Activated CD8-positive, alpha-beta T cell treated with anti-CD3 and anti-CD28 coated beads, Interleukin-2, amount 10 ng/mL, durations not matched to agents 7 days and 5 days (primary cell): ENCODE measurements around the gene NFIA. TPM values are rescaled to one million over a fixed set of nuclear protein-coding genes. Genes with fewer than 3 reads are reported as not detected.

Source experiments
- ATAC-seq: fragments of 150-1000 bp; cut with Tn5 transposase; one replicate; pipeline ENCODE4 v1.10.0; 2021; ENCODE audit warnings: moderate library complexity
- CTCF ChIA-PET: fragments of 350-600 bp; sonication (Branson Sonifier 250); formaldehyde crosslinking; loops from one replicate; lab custom pipeline; 2021; ENCODE audit warnings: antibody characterized with exemption; lab: Charles Lee
- POLR2A ChIA-PET: fragments of 350-600 bp; sonication (Branson Sonifier 250); formaldehyde crosslinking; loops from one replicate; lab custom pipeline; 2021; ENCODE audit warnings: antibody characterized with exemption; lab: Charles Lee
- DNase-seq: peaks from one replicate; pipeline ENCODE4 v3.0.0-alpha.2; 2020
- H3K27ac Mint-ChIP-seq: one replicate; pipeline ENCODE4 v1.8.0; 2021; ENCODE audit warnings: mild to moderate bottlenecking, mixed read lengths
- H3K27me3 Mint-ChIP-seq: one replicate; pipeline ENCODE4 v1.8.0; 2021; ENCODE audit warnings: low read depth, mixed read lengths
- H3K36me3 Mint-ChIP-seq: one replicate; pipeline ENCODE4 v1.8.0; 2021; ENCODE audit warnings: low read depth, mixed read lengths
- H3K4me1 Mint-ChIP-seq: one replicate; pipeline ENCODE4 v1.8.0; 2021; ENCODE audit warnings: low read depth, mixed read lengths
- H3K4me3 Mint-ChIP-seq: one replicate; pipeline ENCODE4 v1.8.0; 2021; ENCODE audit warnings: mild to moderate bottlenecking, mixed read lengths
- H3K9me3 Mint-ChIP-seq: one replicate; pipeline ENCODE4 v1.8.0; 2022; ENCODE audit warnings: mixed read lengths; ENCODE audit not compliant: insufficient read depth
- total RNA-seq, 2 experiments: library from RNA; stranded (reverse); gene quantifications; one replicate each; pipeline ENCODE4 v1.2.3, GENCODE V29; 2021

Gene NFIA
- total RNA-seq, 2 experiments from 2014 or later, result 0.66 to 0.78 TPM

GRCh38 chr1:61169634-61170033 lies 87.3 kb downstream of the NFIA start:
- H3K27me3 Mint-ChIP-seq, result peaks cover 14% of the 10 kb centered on the region
- DNase-seq (no peak), ATAC-seq (no peak)
- ChIA-PET CTCF (interaction anchor here (1.2 to 2.6 kb wide), 3 partner anchors 11 to 282 kb away, joined by 3 to 8 read pairs (median 3); no protein-coding TSS in a partner anchor), POLR2A (no interaction called here)
- no peak overlapping the region for H3K27ac Mint-ChIP-seq
- no peaks in the 10 kb centered on the region for H3K36me3 Mint-ChIP-seq
- no peaks in the 10 kb centered on the region for H3K4me1 Mint-ChIP-seq
- H3K4me3 Mint-ChIP-seq, result no peak overlapping the region
- H3K9me3 Mint-ChIP-seq, result no peaks in the 10 kb centered on the region

- no peaks in the 10 kb centered on the region for H3K9me3 Mint-ChIP-seq
- DNase-seq (no peak), ATAC-seq (no peak)
- H3K27ac Mint-ChIP-seq, result no peak overlapping the region
- no peaks in the 10 kb centered on the region for H3K4me1 Mint-ChIP-seq
- ChIA-PET CTCF (interaction anchor here (1.2 to 2.6 kb wide), 3 partner anchors 10 to 281 kb away, joined by 3 to 8 read pairs (median 3); no protein-coding TSS in a partner anchor), POLR2A (no interaction called here)
- H3K27me3 Mint-ChIP-seq, result peaks cover 14% of the 10 kb centered on the region
- H3K4me3 Mint-ChIP-seq, result no peak overlapping the region
- H3K36me3 Mint-ChIP-seq, result no peaks in the 10 kb centered on the region
These were observed 88.2 kb downstream of the NFIA start for GRCh38 chr1:61170328-61171238.

GRCh38 chr1:61171346-61171745 lies 89.0 kb downstream of the NFIA start:
- DNase-seq (no peak), ATAC-seq (no peak)
- Mint-ChIP-seq H3K36me3 (no peaks in the 10 kb centered on the region), H3K27me3 (peaks cover 14% of the 10 kb centered on the region), H3K4me1 (no peaks in the 10 kb centered on the region), H3K27ac (no peak overlapping the region), H3K4me3 (no peak overlapping the region), H3K9me3 (no peaks in the 10 kb centered on the region)
- CTCF ChIA-PET, result no interaction called here
- POLR2A ChIA-PET, result no interaction called here

- no peak for ATAC-seq
- ChIA-PET POLR2A (no interaction called here), CTCF (interaction anchor here (0.6 kb wide), 1 partner anchor 1279 kb away, joined by 3 read pairs; no protein-coding TSS in a partner anchor)
- Mint-ChIP-seq H3K27ac (no peak overlapping the region), H3K9me3 (no peaks in the 10 kb centered on the region), H3K4me1 (no peaks in the 10 kb centered on the region), H3K27me3 (peaks cover 11% of the 10 kb centered on the region), H3K4me3 (no peak overlapping the region), H3K36me3 (no peaks in the 10 kb centered on the region)
- no peak for DNase-seq
These were observed 89.6 kb downstream of the NFIA start for GRCh38 chr1:61171974-61172373.

- Mint-ChIP-seq H3K9me3 (no peaks in the 10 kb centered on the region), H3K4me3 (no peak overlapping the region), H3K4me1 (no peaks in the 10 kb centered on the region), H3K36me3 (no peaks in the 10 kb centered on the region), H3K27me3 (peaks cover 16% of the 10 kb centered on the region), H3K27ac (no peak overlapping the region)
- ChIA-PET CTCF (no interaction called here), POLR2A (no interaction called here)
- DNase-seq (no peak), ATAC-seq (no peak)
These were observed 90.8 kb downstream of the NFIA start for GRCh38 chr1:61173118-61173517.

- Mint-ChIP-seq H3K36me3 (no peaks in the 10 kb centered on the region), H3K4me3 (no peak overlapping the region), H3K27ac (no peak overlapping the region), H3K27me3 (peaks cover 14% of the 10 kb centered on the region), H3K4me1 (no peaks in the 10 kb centered on the region), H3K9me3 (no peaks in the 10 kb centered on the region)
- ATAC-seq (no peak), DNase-seq (no peak)
- ChIA-PET POLR2A (no interaction called here), CTCF (interaction anchor here (1.2 to 1.4 kb wide), 2 partner anchors 9 to 124 kb away, joined by 4 to 5 read pairs; no protein-coding TSS in a partner anchor)
These were observed 91.9 kb downstream of the NFIA start for GRCh38 chr1:61174060-61174795.

- Mint-ChIP-seq H3K4me1 (no peaks in the 10 kb centered on the region), H3K27me3 (peaks cover 10% of the 10 kb centered on the region), H3K4me3 (no peak overlapping the region), H3K27ac (no peak overlapping the region), H3K9me3 (no peaks in the 10 kb centered on the region), H3K36me3 (no peaks in the 10 kb centered on the region)
- POLR2A ChIA-PET, result no interaction called here
- ATAC-seq (no peak), DNase-seq (no peak)
- CTCF ChIA-PET, result interaction anchor here (1.4 kb wide), 1 partner anchor 11 kb away, joined by 4 read pairs; no protein-coding TSS in a partner anchor
These were observed 93.6 kb downstream of the NFIA start for GRCh38 chr1:61175976-61176375.

GRCh38 chr1:61181067-61182038 lies 99.0 kb downstream of the NFIA start:
- H3K27me3 Mint-ChIP-seq, result peaks cover 15% of the 10 kb centered on the region
- ChIA-PET CTCF (interaction anchor here (1.3 kb wide), 1 partner anchor 11 kb away, joined by 3 read pairs; no protein-coding TSS in a partner anchor), POLR2A (no interaction called here)
- H3K27ac Mint-ChIP-seq, result no peak overlapping the region
- no peak overlapping the region for H3K4me3 Mint-ChIP-seq
- no peaks in the 10 kb centered on the region for H3K36me3 Mint-ChIP-seq
- H3K4me1 Mint-ChIP-seq, result no peaks in the 10 kb centered on the region
- ATAC-seq (no peak), DNase-seq (no peak)
- H3K9me3 Mint-ChIP-seq, result no peaks in the 10 kb centered on the region

GRCh38 chr1:61182049-61182448 lies 99.7 kb downstream of the NFIA start:
- no peak for ATAC-seq
- Mint-ChIP-seq H3K9me3 (no peaks in the 10 kb centered on the region), H3K27me3 (peaks cover 15% of the 10 kb centered on the region), H3K4me1 (no peaks in the 10 kb centered on the region), H3K27ac (no peak overlapping the region), H3K4me3 (no peak overlapping the region), H3K36me3 (no peaks in the 10 kb centered on the region)
- no peak for DNase-seq
- ChIA-PET POLR2A (no interaction called here), CTCF (no interaction called here)

GRCh38 chr1:61182480-61182879 lies 100.1 kb downstream of the NFIA start:
- ChIA-PET POLR2A (no interaction called here), CTCF (no interaction called here)
- ATAC-seq, result no peak

GRCh38 chr1:61183471-61184039 lies 101.2 kb downstream of the NFIA start:
- Mint-ChIP-seq H3K27me3 (peaks cover 11% of the 10 kb centered on the region), H3K9me3 (no peaks in the 10 kb centered on the region), H3K27ac (no peak overlapping the region), H3K4me3 (no peak overlapping the region), H3K36me3 (no peaks in the 10 kb centered on the region), H3K4me1 (no peaks in the 10 kb centered on the region)
- ATAC-seq (no peak), DNase-seq (no peak)
- CTCF ChIA-PET, result no interaction called here
- POLR2A ChIA-PET, result no interaction called here

More at GRCh38 chr1:61182480-61182879, 100.1 kb downstream of the NFIA start:
- peaks cover 15% of the 10 kb centered on the region for H3K27me3 Mint-ChIP-seq
- no peaks in the 10 kb centered on the region for H3K9me3 Mint-ChIP-seq
- H3K27ac Mint-ChIP-seq, result no peak overlapping the region
- no peaks in the 10 kb centered on the region for H3K36me3 Mint-ChIP-seq
- H3K4me3 Mint-ChIP-seq, result no peak overlapping the region
- H3K4me1 Mint-ChIP-seq, result no peaks in the 10 kb centered on the region
- no peak for DNase-seq
